Measurements from ENCODE around the gene LPCAT1.
"Not testable (repeated sequence)": the region's sequence is repeated elsewhere in the genome, so short reads cannot be mapped to it uniquely, and the experiment has no call there.

Gene LPCAT1

GRCh38 chr5:1465117-1465516, 58.6 kb downstream of the LPCAT1 start:
- no peak for DNase-seq (ENCODE audit: low read depth)

GRCh38 chr5:1464511-1464910, 59.2 kb downstream of the LPCAT1 start:
- DNase-seq (ENCODE audit: low read depth), result no peak

GRCh38 chr5:1464096-1464446, 59.7 kb downstream of the LPCAT1 start:
- DNase-seq (ENCODE audit: low read depth), result no peak

GRCh38 chr5:1463326-1464095, 60.2 kb downstream of the LPCAT1 start:
- no peak for DNase-seq (ENCODE audit: low read depth)

GRCh38 chr5:1462358-1462757, 61.4 kb downstream of the LPCAT1 start:
- no peak for DNase-seq (ENCODE audit: low read depth)

- no peak for DNase-seq (ENCODE audit: low read depth)
These were observed 62.4 kb downstream of the LPCAT1 start for GRCh38 chr5:1461396-1461795.

- DNase-seq (ENCODE audit: low read depth), result no peak
These were observed 63.6 kb downstream of the LPCAT1 start for GRCh38 chr5:1460054-1460682.

- DNase-seq (ENCODE audit: low read depth), result not testable (repeated sequence)
These were observed 64.3 kb downstream of the LPCAT1 start for GRCh38 chr5:1459435-1459834.

- DNase-seq (ENCODE audit: low read depth), result not testable (repeated sequence)
These were observed 67.5 kb downstream of the LPCAT1 start for GRCh38 chr5:1456110-1456881.

- no peak for DNase-seq (ENCODE audit: low read depth)
These were observed 70.1 kb downstream of the LPCAT1 start for GRCh38 chr5:1453613-1454012.

GRCh38 chr5:1449081-1449630, 74.6 kb downstream of the LPCAT1 start:
- no peak for DNase-seq (ENCODE audit: low read depth)

GRCh38 chr5:1448511-1449011, 75.2 kb downstream of the LPCAT1 start:
- DNase-seq (ENCODE audit: low read depth), result peak; percentile 21

- no peak for DNase-seq (ENCODE audit: low read depth)
These were observed 75.9 kb downstream of the LPCAT1 start for GRCh38 chr5:1447671-1448361.

- DNase-seq (ENCODE audit: low read depth), result no peak
These were observed 77.0 kb downstream of the LPCAT1 start for GRCh38 chr5:1446602-1447343.

- DNase-seq (ENCODE audit: low read depth), result no peak
These were observed 77.8 kb downstream of the LPCAT1 start for GRCh38 chr5:1445689-1446601.

GRCh38 chr5:1445313-1445688, 78.5 kb downstream of the LPCAT1 start, which contains the start of gene SLC6A3:
Gene SLC6A3 (minus strand): TSS chr5:1445440. CDS start chr5:1443197, 2,243 bp downstream.
- DNase-seq (ENCODE audit: low read depth), result peak; percentile 29

- DNase-seq (ENCODE audit: low read depth), result no peak
These were observed 79.2 kb downstream of the LPCAT1 start for GRCh38 chr5:1444361-1445189.

GRCh38 chr5:1443991-1444360, 79.8 kb downstream of the LPCAT1 start:
- no peak for DNase-seq (ENCODE audit: low read depth)

GRCh38 chr5:1443171-1443570, 80.6 kb downstream of the LPCAT1 start:
- no peak for DNase-seq (ENCODE audit: low read depth)

All from activated T-cell treated with anti-CD3 and anti-CD28 coated beads for 48 hours (primary cell).